HG02973 (cell line): ENCODE measurements around the gene GLIS1.

Source experiments
- ATAC-seq: cut with Tn5 transposase; IDR thresholded peaks from one replicate; pipeline ENCODE4 v1.9.1; 2021; ENCODE audit warnings: moderate library complexity; ENCODE audit not compliant: unreplicated experiment

GLIS1 gene

GRCh38 chr1:53640701-53641075, 98.3 kb downstream of the GLIS1 start:
- no peak for ATAC-seq

- no peak for ATAC-seq
Measured at GRCh38 chr1:53639996-53640700, 98.8 kb downstream of the GLIS1 start.

- ATAC-seq = no peak
Measured at GRCh38 chr1:53639251-53639763, 99.7 kb downstream of the GLIS1 start.

GRCh38 chr1:53638360-53639035, 100.5 kb downstream of the GLIS1 start:
- ATAC-seq = no peak

GRCh38 chr1:53637511-53638359, 101.2 kb downstream of the GLIS1 start:
- no peak for ATAC-seq

- ATAC-seq = no peak
Measured at GRCh38 chr1:53636621-53637171, 102.3 kb downstream of the GLIS1 start.

GRCh38 chr1:53634571-53634979, 104.4 kb downstream of the GLIS1 start:
- ATAC-seq = no peak

GRCh38 chr1:53633073-53633704, 105.8 kb downstream of the GLIS1 start:
- ATAC-seq = no peak

- ATAC-seq = no peak
Measured at GRCh38 chr1:53631622-53632310, 107.2 kb downstream of the GLIS1 start.

GRCh38 chr1:53629101-53629691, 109.8 kb downstream of the GLIS1 start:
- no peak for ATAC-seq

- no peak for ATAC-seq
Measured at GRCh38 chr1:53628286-53628955, 110.5 kb downstream of the GLIS1 start.

- no peak for ATAC-seq
Measured at GRCh38 chr1:53627666-53628065, 111.3 kb downstream of the GLIS1 start.

GRCh38 chr1:53627031-53627430, 111.9 kb downstream of the GLIS1 start:
- ATAC-seq = no peak

GRCh38 chr1:53626616-53627015, 112.3 kb downstream of the GLIS1 start:
- ATAC-seq = no peak

GRCh38 chr1:53625766-53626520, 113.0 kb downstream of the GLIS1 start:
- no peak for ATAC-seq

- ATAC-seq = no peak
Measured at GRCh38 chr1:53625049-53625448, 113.9 kb downstream of the GLIS1 start.

GRCh38 chr1:53622531-53622930, 116.4 kb downstream of the GLIS1 start:
- ATAC-seq = no peak

GRCh38 chr1:53621144-53621543, 117.8 kb downstream of the GLIS1 start:
- no peak for ATAC-seq
